Immature natural killer cell (primary cell): Measurements from ENCODE around the gene MRPS18B. TPM values are rescaled to one million over a fixed set of nuclear protein-coding genes. Genes with fewer than 3 reads are reported as not detected.
A peak's percentile ranks its signal among the peaks of the same experiment; 100 is the strongest.
"Not testable (repeated sequence)": the region's sequence is repeated elsewhere in the genome, so short reads cannot be mapped to it uniquely, and the experiment has no call there.

Source experiments
- DNase-seq, 3 donors: peaks; one replicate each; pipeline ENCODE4 v3.0.0; 2022; ENCODE audit warnings: mixed read lengths in 1 of 3
- H3K27ac Mint-ChIP-seq, 6 donors: one replicate each; pipeline ENCODE4 v1.8.0; 2020; ENCODE audit warnings: mixed read lengths in 6 of 6, mild to moderate bottlenecking in 5 of 6, inconsistent platforms in 4 of 6, moderate library complexity in 3 of 6
- H3K27me3 Mint-ChIP-seq, 3 donors: one replicate each; pipeline ENCODE4 v1.8.0; 2020 to 2021; ENCODE audit warnings: low read depth in 3 of 3, mild to moderate bottlenecking in 3 of 3, mixed read lengths in 3 of 3, moderate library complexity in 3 of 3, inconsistent platforms in 1 of 3
- H3K36me3 Mint-ChIP-seq, 3 donors: one replicate each; pipeline ENCODE4 v1.8.0; 2020; ENCODE audit warnings: mixed read lengths in 3 of 3, inconsistent platforms in 2 of 3, mild to moderate bottlenecking in 2 of 3
- H3K4me1 Mint-ChIP-seq, 2 donors: one replicate each; pipeline ENCODE4 v1.8.0; 2020; ENCODE audit warnings: inconsistent platforms in 2 of 2, mild to moderate bottlenecking in 2 of 2, mixed read lengths in 2 of 2, moderate library complexity in 1 of 2
- H3K4me3 Mint-ChIP-seq, 5 donors: one replicate each; pipeline ENCODE4 v1.8.0; 2020; ENCODE audit warnings: mild to moderate bottlenecking in 5 of 5, mixed read lengths in 5 of 5, inconsistent platforms in 3 of 5, moderate library complexity in 3 of 5
- H3K9me3 Mint-ChIP-seq, 6 donors: one replicate each; pipeline ENCODE4 v1.8.0; 2020; ENCODE audit warnings: mild to moderate bottlenecking in 6 of 6, mixed read lengths in 6 of 6, inconsistent platforms in 4 of 6, moderate library complexity in 3 of 6
- polyA plus RNA-seq, 3 donors: library from polyadenylated mRNA; unstranded; fragments of 300-500 nt; fragmentation: Illumina TruSeq; gene quantifications; one replicate each; pipeline ENCODE4 v1.2.3, GENCODE V29; 2021

Gene MRPS18B
- polyA plus RNA-seq, 3 donors from 2014 or later: 86.6 to 114 (median 102) TPM

DNA sequence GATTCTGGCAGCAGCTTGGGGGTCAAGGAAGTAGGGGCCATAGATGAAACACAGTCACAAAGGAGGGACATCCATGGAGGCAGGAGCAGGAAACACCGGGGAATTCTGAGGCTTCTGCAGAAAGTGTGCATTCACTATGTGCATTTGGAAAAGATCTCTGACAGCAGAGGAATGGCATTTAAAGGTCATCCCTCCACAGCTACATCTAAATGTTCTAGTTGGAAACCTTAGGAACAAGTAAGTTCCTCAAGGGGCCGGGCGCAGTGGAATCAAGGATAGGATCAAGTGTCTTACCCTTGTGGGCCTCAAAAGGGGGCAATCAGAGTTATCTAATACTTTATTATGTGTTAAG, 38.1 kb downstream of the MRPS18B start:
- Mint-ChIP-seq H3K4me1 (no peaks in the 10 kb centered on the region), H3K4me3 (no peak overlapping the region), H3K27ac (peak overlapping the region in 2 of 6 donors; percentile 30 to 31), H3K27me3 (peaks cover 0 to 5% (median 0%) of the 10 kb centered on the region in 3 donors), H3K36me3 (peaks cover 16 to 56% (median 36%) of the 10 kb centered on the region in 3 donors), H3K9me3 (no peaks in the 10 kb centered on the region)
- DNase-seq: no peak

DNA sequence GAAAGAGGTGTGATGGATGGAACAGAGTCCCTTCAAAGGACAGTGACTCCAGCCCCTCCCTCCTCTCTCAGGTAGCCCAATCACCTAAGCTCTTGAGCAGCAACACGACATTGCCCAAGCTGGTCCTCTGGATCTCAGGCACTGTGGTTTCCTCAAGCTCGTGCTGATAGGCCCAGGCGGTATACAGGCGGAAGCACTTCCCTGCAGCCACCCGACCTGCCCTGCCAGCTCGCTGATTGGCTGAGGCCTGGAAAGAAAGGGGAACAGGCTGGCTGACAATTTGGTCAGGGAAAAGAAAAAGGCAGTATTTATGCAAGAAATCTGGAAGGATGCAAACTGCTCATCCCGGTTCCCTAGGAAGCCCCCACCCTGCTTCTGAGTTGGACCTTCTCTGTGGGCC, 38.9 kb downstream of the MRPS18B start:
- Mint-ChIP-seq H3K27ac (no peak overlapping the region), H3K4me1 (no peaks in the 10 kb centered on the region)

DNA sequence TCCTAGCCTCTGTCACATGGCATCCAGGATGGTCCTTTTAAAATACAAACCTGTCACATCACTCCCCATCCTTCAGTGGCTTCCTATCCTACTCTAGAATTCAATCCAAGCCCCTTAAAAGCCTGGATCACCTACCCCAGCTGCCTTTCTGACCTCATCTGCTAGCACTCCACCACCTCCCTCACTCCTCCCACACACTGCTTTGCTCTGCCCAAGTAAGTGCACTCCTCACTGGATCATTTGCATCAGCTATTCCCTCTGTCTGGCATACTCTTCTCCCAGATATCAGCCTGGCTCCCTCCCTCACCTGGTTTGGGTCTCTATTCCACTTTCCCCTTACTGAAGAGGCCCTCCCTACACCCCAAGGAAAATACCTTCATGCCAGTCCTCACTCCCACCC, 39.8 kb downstream of the MRPS18B start:
- no peak for DNase-seq
- no peaks in the 10 kb centered on the region for H3K4me1 Mint-ChIP-seq
- peak overlapping the region in 2 of 6 donors; percentile 1 to 69 for H3K27ac Mint-ChIP-seq
- no peaks in the 10 kb centered on the region for H3K9me3 Mint-ChIP-seq
- no peak overlapping the region for H3K4me3 Mint-ChIP-seq
- peaks cover 0 to 5% (median 0%) of the 10 kb centered on the region in 3 donors for H3K27me3 Mint-ChIP-seq
- H3K36me3 Mint-ChIP-seq: peaks cover 17 to 68% (median 45%) of the 10 kb centered on the region in 3 donors

More for the DNA sequence above, 38.9 kb downstream of the MRPS18B start:
- H3K27me3 Mint-ChIP-seq: peaks cover 0 to 5% (median 0%) of the 10 kb centered on the region in 3 donors
- H3K4me3 Mint-ChIP-seq: no peak overlapping the region
- peaks cover 12 to 59% (median 39%) of the 10 kb centered on the region in 3 donors for H3K36me3 Mint-ChIP-seq
- DNase-seq: no peak
- H3K9me3 Mint-ChIP-seq: no peaks in the 10 kb centered on the region

DNA sequence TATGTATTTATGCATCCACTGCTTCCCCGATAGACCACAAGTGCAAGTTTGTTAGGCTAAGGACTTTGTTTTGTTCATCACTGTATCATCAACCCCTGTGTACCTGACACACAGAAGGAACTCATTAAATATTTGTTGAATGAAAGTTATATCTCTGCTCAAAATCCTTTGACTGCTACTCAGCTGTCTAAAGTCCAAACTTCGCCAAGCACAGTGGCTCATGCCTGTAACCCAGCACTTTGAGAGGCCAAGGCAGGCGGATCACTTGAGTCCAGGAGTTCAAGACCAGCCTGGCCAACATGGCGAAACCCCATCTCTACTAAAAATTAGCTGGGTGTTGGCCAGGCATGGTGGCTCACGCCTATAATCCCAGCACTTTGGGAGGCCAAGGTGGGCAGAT, 40.3 kb downstream of the MRPS18B start:
- H3K27ac Mint-ChIP-seq: peak overlapping the region in 2 of 6 donors; percentile 1 to 69
- peaks cover 19 to 73% (median 46%) of the 10 kb centered on the region in 3 donors for H3K36me3 Mint-ChIP-seq
- H3K4me1 Mint-ChIP-seq: not testable (repeated sequence)

DNA sequence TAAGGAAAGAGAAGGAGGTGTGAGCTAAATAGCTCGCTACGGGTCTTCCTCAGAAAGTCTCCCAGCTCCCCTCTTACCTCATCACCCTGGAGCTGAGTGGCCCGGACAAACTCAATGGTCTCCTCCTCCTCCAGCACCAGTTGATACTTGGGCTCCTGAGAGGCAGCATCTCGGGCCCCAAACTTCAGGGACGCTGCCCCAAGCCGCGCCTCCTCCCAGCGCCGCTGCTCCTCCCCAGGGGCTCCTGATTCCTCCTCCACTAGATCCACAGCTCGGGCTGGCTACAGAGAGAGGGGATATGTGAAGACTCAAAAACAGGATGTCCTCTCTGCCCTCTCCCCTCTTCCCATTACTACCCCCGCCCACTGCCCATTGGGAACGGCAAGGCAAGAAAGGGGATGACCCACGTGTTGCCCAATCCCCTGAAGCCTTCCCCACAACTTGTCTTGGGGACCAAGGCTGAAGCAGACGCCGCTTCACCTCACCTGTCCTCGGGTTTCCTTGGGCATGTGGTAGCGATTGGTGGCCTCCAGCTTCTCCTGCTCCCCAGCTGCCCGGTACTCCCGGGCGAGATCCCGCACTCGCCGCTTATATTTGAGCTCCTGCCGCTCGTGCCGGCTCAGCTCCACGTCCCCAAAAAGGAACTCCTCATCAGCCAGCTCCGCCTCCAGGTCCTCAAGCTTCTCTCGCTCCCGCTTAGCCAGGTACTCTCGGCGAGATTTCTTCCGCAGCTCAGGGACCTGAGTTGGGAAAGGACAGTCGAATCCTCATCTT, 47.5 kb downstream of the MRPS18B start:
- peaks cover under 1 to 5% of the 10 kb centered on the region in 2 donors for H3K4me1 Mint-ChIP-seq
- peaks cover 18 to 45% (median 35%) of the 10 kb centered on the region in 3 donors for H3K36me3 Mint-ChIP-seq
- no peaks in the 10 kb centered on the region for H3K27me3 Mint-ChIP-seq
- H3K9me3 Mint-ChIP-seq: no peaks in the 10 kb centered on the region
- no peak overlapping the region for H3K27ac Mint-ChIP-seq
- no peak for DNase-seq
- H3K4me3 Mint-ChIP-seq: no peak overlapping the region

More for the DNA sequence above, 40.3 kb downstream of the MRPS18B start:
- DNase-seq, H3K4me3 Mint-ChIP-seq, H3K27me3 Mint-ChIP-seq, H3K9me3 Mint-ChIP-seq: not testable (repeated sequence)

DNA sequence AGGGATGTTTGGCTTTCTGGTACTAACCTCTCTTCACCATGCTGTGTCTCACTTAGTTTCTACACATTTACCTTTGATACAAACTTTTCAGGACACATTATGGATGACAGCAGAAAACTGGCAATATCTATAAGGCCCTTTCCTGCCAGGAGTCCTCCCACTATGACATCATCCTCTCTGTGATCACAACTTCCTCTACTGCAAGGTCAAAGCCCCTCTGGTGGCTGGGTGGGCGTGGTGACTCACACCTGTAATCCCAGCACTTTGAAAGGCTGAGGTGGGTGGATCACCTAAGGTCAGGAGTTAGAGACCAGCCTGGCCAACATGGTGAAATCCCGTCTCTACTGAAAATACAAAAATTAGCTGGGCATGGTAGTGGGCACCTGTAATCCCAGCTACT, 48.7 kb downstream of the MRPS18B start:
- peaks cover 23 to 52% (median 42%) of the 10 kb centered on the region in 3 donors for H3K36me3 Mint-ChIP-seq
- DNase-seq, H3K27me3 Mint-ChIP-seq, H3K4me3 Mint-ChIP-seq, H3K9me3 Mint-ChIP-seq: not testable (repeated sequence)
- H3K27ac Mint-ChIP-seq: peak overlapping the region in 2 of 6 donors; percentile 7 to 57
- peaks cover 11 to 15% of the 10 kb centered on the region in 2 donors for H3K4me1 Mint-ChIP-seq

DNA sequence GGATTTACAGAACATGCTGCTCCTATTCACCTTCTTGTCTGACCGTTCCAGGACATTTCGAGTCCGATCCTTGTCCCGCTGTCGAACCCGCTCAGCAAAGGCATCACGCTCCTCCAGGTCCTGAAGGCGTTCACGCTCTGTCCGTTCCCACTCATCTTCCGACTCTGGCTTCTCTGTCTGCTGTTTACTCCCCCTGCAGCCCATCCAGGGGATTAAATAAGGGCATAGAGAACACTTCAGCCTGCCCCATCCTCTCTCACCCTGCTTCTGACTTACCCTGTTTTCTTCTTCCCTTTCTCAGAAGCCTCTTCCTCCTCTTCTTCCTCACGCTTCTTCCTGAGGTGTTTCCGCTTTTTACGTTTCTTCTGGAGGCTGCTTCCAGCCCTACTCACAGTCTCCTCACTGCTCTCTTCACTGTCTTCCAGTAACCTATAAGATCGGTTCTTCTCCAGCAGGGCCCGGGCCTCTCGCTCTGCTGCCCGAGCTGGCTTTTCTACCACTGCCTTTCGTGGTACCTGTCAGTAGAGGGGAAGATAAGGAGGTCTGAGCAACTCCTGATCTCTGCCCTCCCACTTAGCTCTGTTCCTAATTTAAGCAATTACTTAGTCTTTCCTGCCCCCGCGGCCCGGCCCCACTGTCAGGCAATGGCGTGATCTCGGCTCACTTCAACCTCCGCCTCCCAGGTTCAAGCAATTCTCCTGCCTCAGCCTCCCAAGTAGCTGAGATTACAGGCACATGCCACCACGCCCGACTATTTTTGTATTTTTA, 53.3 kb downstream of the MRPS18B start:
- Mint-ChIP-seq H3K9me3 (no peaks in the 10 kb centered on the region), H3K36me3 (peaks cover 6 to 23% (median 20%) of the 10 kb centered on the region in 3 donors), H3K27ac (peak overlapping the region in 4 of 6 donors; percentile 34 to 66 (median 62)), H3K27me3 (peaks cover 4 to 9% (median 5%) of the 10 kb centered on the region in 3 donors), H3K4me3 (peak overlapping the region; percentile 73 to 87 (median 74)), H3K4me1 (peaks cover 27 to 30% of the 10 kb centered on the region in 2 donors)
- DNase-seq: no peak

DNA sequence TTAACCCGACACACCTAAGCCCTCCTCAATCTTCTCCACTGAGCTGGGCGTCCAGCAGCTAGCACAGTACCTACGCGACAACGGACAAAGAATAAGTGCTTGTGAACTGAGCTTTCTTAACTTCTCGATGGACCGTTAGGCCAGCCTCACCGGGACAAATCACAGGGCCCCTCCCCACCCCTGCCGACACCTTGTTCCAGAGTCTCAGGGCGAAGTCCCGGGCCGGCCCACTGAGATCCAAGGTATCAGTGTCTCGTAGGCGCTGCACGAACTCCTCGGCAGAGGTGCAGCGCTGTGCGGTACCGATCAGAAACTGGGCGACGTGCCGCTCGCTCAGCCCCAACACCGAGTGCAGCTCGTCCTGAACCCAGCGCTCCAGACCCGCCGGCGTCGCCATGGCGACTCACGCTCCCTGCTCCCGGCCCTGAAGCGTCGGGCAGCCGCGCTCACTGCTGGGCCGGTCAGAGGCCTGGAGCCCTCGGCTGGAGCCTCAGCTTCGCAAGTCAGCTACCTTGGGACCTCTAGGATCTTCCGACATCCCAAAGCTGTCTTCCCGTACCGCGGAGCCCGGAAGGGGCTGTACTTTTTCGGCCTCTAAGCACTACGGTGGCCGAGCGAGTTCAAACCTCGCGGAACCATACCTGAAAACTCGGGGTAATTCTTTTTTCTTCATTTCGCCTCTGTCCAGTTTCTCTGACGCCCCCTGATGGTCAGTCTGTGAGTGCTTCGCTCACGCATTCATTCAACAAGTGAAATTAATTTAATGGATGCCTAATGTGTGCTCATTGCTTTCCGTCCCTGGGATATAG, 55.0 kb downstream of the MRPS18B start, which contains the start of gene DHX16:
DHX16 (minus strand) TSS at position 562 of the 809 bp plus-strand sequence; CDS start at position 397, 165 bp downstream.
- Mint-ChIP-seq H3K36me3 (peaks cover 10 to 29% (median 27%) of the 10 kb centered on the region in 3 donors), H3K9me3 (no peaks in the 10 kb centered on the region), H3K4me1 (peaks cover 32 to 34% of the 10 kb centered on the region in 2 donors), H3K4me3 (peak within 1 kb of the TSS; percentile 82 to 93 (median 87)), H3K27me3 (peaks cover 4 to 9% (median 7%) of the 10 kb centered on the region in 3 donors), H3K27ac (peak within 1 kb of the TSS; percentile 80 to 86 (median 84))
- DNase-seq: peak; percentile 91 to 92 (median 91)

Other genes starting within 250 kb of the MRPS18B start
- 1,000 to 10,000 TPM; 2,819 to 4,179 (median 3,086) TPM for gene HLA-E, start 128.3 kb upstream of the MRPS18B start, polyA plus RNA-seq
- gene GNL1, start 61.4 kb upstream of the MRPS18B start, polyA plus RNA-seq: 10 to 100 TPM; 32.6 to 38.6 (median 35.0) TPM
- 1 to 10 TPM; 1.0 to 9.0 (median 3.6) TPM for gene PRR3, start 60.5 kb upstream of the MRPS18B start, polyA plus RNA-seq
- 10 to 100 TPM in 2 of 3 donors, 1 to 10 TPM in 1; 4.3 to 50.1 (median 15.2) TPM for gene ABCF1, start 46.4 kb upstream of the MRPS18B start, polyA plus RNA-seq
- 10 to 100 TPM in 2 of 3 donors, 1 to 10 TPM in 1; 5.5 to 30.0 (median 12.9) TPM for gene PPP1R10, start 597 bp upstream of the MRPS18B start, polyA plus RNA-seq
- gene ATAT1, start 9.0 kb downstream of the MRPS18B start, polyA plus RNA-seq: 1 to 10 TPM in 1 of 3 donors, under 1 TPM in 1, not detected in 1; 0.43 to 3.1 TPM
- 10 to 100 TPM in 1 of 3 donors, 1 to 10 TPM in 2; 4.3 to 16.5 (median 9.8) TPM for gene C6orf136, start 29.3 kb downstream of the MRPS18B start, polyA plus RNA-seq
- gene DHX16, start 55.2 kb downstream of the MRPS18B start, polyA plus RNA-seq: 10 to 100 TPM; 13.6 to 33.9 (median 14.4) TPM
- 100 to 1,000 TPM; 178 to 308 (median 245) TPM for gene PPP1R18, start 68.8 kb downstream of the MRPS18B start, polyA plus RNA-seq
- 10 to 100 TPM in 1 of 3 donors, 1 to 10 TPM in 2; 6.7 to 20.1 (median 8.4) TPM for gene NRM, start 73.1 kb downstream of the MRPS18B start, polyA plus RNA-seq
- 10 to 100 TPM in 1 of 3 donors, 1 to 10 TPM in 1, not detected in 1; 3.0 to 16.5 TPM for gene MDC1, start 99.4 kb downstream of the MRPS18B start, polyA plus RNA-seq
- gene TUBB, start 102.5 kb downstream of the MRPS18B start, polyA plus RNA-seq: 100 to 1,000 TPM in 1 of 3 donors, 10 to 100 TPM in 2; 80.8 to 215 (median 84.0) TPM
- gene FLOT1, start 124.8 kb downstream of the MRPS18B start, polyA plus RNA-seq: 100 to 1,000 TPM; 148 to 214 (median 174) TPM
- 1 to 10 TPM; 1.0 to 2.7 (median 1.6) TPM for gene IER3, start 126.7 kb downstream of the MRPS18B start, polyA plus RNA-seq